ENCODE results near the gene ETV1. TPM values are rescaled to one million over a fixed set of nuclear protein-coding genes. Genes with fewer than 3 reads are reported as not detected.
A peak's percentile ranks its signal among the peaks of the same experiment; 100 is the strongest.

ETV1 gene
- total and polyA plus RNA-seq, 9 of the 15 experiments (the other 6 are each of a cell fraction or from before 2014, with no cell fraction given), result 7.2 to 27.4 (median 14.0) TPM

- TF ChIP-seq SMAD2 (IDR thresholded peaks at IDR 0.05; ENCODE audit: low read depth, low read length) (no peak), SMAD1 (IDR thresholded peaks at IDR 0.05; ENCODE audit: low read depth, low read length, partially characterized antibody) (no peak), TEAD1 (CRISPR knock-in tag; IDR thresholded peaks at IDR 0.05) (0 out of 4 replicates have a peak, but pooled peaks of 1 of the 2 experiments have one; percentile 40), SMC3 (conservative IDR thresholded peaks at IDR 0.05; ENCODE audit: insufficient read depth, low read depth, low read length) (no peak), PYGO2 (tag; IDR thresholded peaks at IDR 0.05) (peak; percentile 75), ETV5 (CRISPR knock-in tag; IDR thresholded peaks at IDR 0.05; ENCODE audit: low read depth) (no peak), ILF3 (IDR thresholded peaks at IDR 0.05; ENCODE audit: borderline replicate concordance) (no peak), ZNF140 (CRISPR knock-in tag; IDR thresholded peaks at IDR 0.05) (peak; percentile 76; the same call in 1 of the 2 replicates), EZH2 (IDR thresholded peaks at IDR 0.05; ENCODE audit: borderline replicate concordance, low read depth, low read length) (no peak), ZSCAN32 (CRISPR knock-in tag; IDR thresholded peaks at IDR 0.05) (no peak), ZNF699 (CRISPR knock-in tag; IDR thresholded peaks at IDR 0.05; ENCODE audit: insufficient replicate concordance) (no peak), GABPB1 (CRISPR knock-in tag; IDR thresholded peaks at IDR 0.05) (no peak), DMBX1 (CRISPR knock-in tag; IDR thresholded peaks at IDR 0.05; ENCODE audit: borderline replicate concordance) (peak; percentile 98), ZNF146 (CRISPR knock-in tag; IDR thresholded peaks at IDR 0.05; ENCODE audit: unreplicated experiment) (no peak), TCF7L2 (IDR thresholded peaks at IDR 0.05; ENCODE audit: low read depth, low read length) (no peak), KDM2B (CRISPR knock-in tag; IDR thresholded peaks at IDR 0.05) (no peak), ZNF431 (CRISPR knock-in tag; IDR thresholded peaks at IDR 0.05) (no peak), PKNOX1 (IDR thresholded peaks at IDR 0.05) (no peak)
- TF ChIP-seq, protein P1, sequence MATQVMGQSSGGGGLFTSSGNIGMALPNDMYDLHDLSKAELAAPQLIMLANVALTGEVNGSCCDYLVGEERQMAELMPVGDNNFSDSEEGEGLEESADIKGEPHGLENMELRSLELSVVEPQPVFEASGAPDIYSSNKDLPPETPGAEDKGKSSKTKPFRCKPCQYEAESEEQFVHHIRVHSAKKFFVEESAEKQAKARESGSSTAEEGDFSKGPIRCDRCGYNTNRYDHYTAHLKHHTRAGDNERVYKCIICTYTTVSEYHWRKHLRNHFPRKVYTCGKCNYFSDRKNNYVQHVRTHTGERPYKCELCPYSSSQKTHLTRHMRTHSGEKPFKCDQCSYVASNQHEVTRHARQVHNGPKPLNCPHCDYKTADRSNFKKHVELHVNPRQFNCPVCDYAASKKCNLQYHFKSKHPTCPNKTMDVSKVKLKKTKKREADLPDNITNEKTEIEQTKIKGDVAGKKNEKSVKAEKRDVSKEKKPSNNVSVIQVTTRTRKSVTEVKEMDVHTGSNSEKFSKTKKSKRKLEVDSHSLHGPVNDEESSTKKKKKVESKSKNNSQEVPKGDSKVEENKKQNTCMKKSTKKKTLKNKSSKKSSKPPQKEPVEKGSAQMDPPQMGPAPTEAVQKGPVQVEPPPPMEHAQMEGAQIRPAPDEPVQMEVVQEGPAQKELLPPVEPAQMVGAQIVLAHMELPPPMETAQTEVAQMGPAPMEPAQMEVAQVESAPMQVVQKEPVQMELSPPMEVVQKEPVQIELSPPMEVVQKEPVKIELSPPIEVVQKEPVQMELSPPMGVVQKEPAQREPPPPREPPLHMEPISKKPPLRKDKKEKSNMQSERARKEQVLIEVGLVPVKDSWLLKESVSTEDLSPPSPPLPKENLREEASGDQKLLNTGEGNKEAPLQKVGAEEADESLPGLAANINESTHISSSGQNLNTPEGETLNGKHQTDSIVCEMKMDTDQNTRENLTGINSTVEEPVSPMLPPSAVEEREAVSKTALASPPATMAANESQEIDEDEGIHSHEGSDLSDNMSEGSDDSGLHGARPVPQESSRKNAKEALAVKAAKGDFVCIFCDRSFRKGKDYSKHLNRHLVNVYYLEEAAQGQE (IDR thresholded peaks at IDR 0.05; ENCODE audit: borderline replicate concordance), result no peak
- TF ChIP-seq, protein P1 (CRISPR knock-in tag; IDR thresholded peaks at IDR 0.05; ENCODE audit: low read depth), result no peak
Observed at GRCh38 chr7:13849163-13849892, 140.1 kb downstream of the ETV1 start (continued).
